PC-3 (cell line): ENCODE measurements around the gene TRIM24. TPM values are rescaled to one million over a fixed set of nuclear protein-coding genes. Genes with fewer than 3 reads are reported as not detected.

Experiments used
- ATAC-seq: fragments of 200-7000 bp; cut with Tn5 transposase; 2 replicates; pipeline ENCODE4 v1.9.1; 2020; ENCODE audit warnings: mild to moderate bottlenecking, moderate library complexity
- BruUV-seq: library from RNA; stranded (reverse); fragments of 400-500 nt; replicated peaks from 2 replicates; lab custom pipeline; 2021; lab: Mats Ljungman, UMichigan
- CTCF ChIA-PET: fragments of 300-600 bp; sonication (Branson Sonifier 250); formaldehyde crosslinking; loops from one replicate; lab custom pipeline; 2022; ENCODE audit warnings: antibody characterized with exemption; lab: Charles Lee
- POLR2A ChIA-PET: fragments of 300-600 bp; sonication (Branson Sonifier 250); formaldehyde crosslinking; loops from one replicate; lab custom pipeline; 2022; ENCODE audit warnings: antibody characterized with exemption; ENCODE audit not compliant: unreplicated experiment; lab: Charles Lee
- DNase-seq: peaks from one replicate; pipeline ENCODE4 v3.0.0-alpha.2; 2015
- H2AFZ ChIP-seq: fragments of 300-600 bp; sonication (generic); 2 replicates; pipeline ENCODE4 v1.6.0; 2016; ENCODE audit warnings: antibody characterized with exemption, low read length
- H3F3A ChIP-seq: fragments of 300-600 bp; sonication (generic); one replicate; pipeline ENCODE4 v1.6.0; 2017; ENCODE audit warnings: antibody characterized with exemption, low read length, control low read depth, mild to moderate bottlenecking; ENCODE audit not compliant: unreplicated experiment
- H3K27ac ChIP-seq: fragments of 300-600 bp; sonication (generic); 2 replicates; pipeline ENCODE4 v1.5.1; 2016; ENCODE audit warnings: mild to moderate bottlenecking, low read length
- H3K27me3 ChIP-seq: fragments of 300-600 bp; sonication (generic); 2 replicates; pipeline ENCODE4 v1.6.1; 2016; ENCODE audit warnings: low read length, mixed read lengths
- H3K36me3 ChIP-seq: fragments of 300-600 bp; sonication (generic); 2 replicates; pipeline ENCODE4 v1.6.1; 2016; ENCODE audit warnings: low read depth, mixed run types, low read length, mixed read lengths
- H3K4me1 ChIP-seq: fragments of 300-600 bp; sonication (generic); 2 replicates; pipeline ENCODE4 v1.5.1; 2016; ENCODE audit warnings: low read length; ENCODE audit not compliant: insufficient read depth
- H3K4me2 ChIP-seq: fragments of 300-600 bp; sonication (generic); 2 replicates; pipeline ENCODE4 v1.6.0; 2016; ENCODE audit warnings: low read length
- H3K4me3 ChIP-seq: fragments of 300-600 bp; sonication (generic); 2 replicates; pipeline ENCODE4 v1.5.1; 2016; ENCODE audit warnings: mild to moderate bottlenecking, low read length, mixed read lengths
- H3K79me2 ChIP-seq: fragments of 300-600 bp; sonication (generic); 2 replicates; pipeline ENCODE4 v1.6.1; 2017; ENCODE audit warnings: low read length, mixed read lengths
- H3K9ac ChIP-seq: fragments of 300-600 bp; sonication (generic); 2 replicates; pipeline ENCODE4 v1.6.0; 2016; ENCODE audit warnings: mild to moderate bottlenecking, low read length
- H3K9me2 ChIP-seq: fragments of 300-600 bp; sonication (generic); replicated peaks from 2 replicates; pipeline ENCODE4 v1.6.1; 2016; ENCODE audit warnings: mixed run types, low read length, mixed read lengths
- H3K9me3 ChIP-seq: fragments of 300-600 bp; sonication (generic); 2 replicates; pipeline ENCODE4 v1.6.1; 2016; ENCODE audit warnings: low read length, mixed read lengths
- H4K20me1 ChIP-seq: fragments of 300-600 bp; sonication (generic); 2 replicates; pipeline ENCODE4 v1.6.1; 2016; ENCODE audit warnings: low read length, mixed read lengths
- EZH2 ChIP-seq: fragments of 300-600 bp; sonication (generic); IDR thresholded peaks from one replicate; pipeline ENCODE4 v1.6.1; 2017; ENCODE audit warnings: antibody characterized with exemption, mild to moderate bottlenecking, low read length; ENCODE audit not compliant: unreplicated experiment
- EZH2phosphoT487 ChIP-seq: fragments of 300-600 bp; sonication (generic); IDR thresholded peaks from 2 replicates; pipeline ENCODE4 v1.6.1; 2018; ENCODE audit warnings: mild to moderate bottlenecking, antibody characterized with exemption, low read length, borderline replicate concordance
- intact Hi-C: fragments of 100-400 bp; cut with micrococcal nuclease; formaldehyde crosslinking; loops from 2 replicates; pipeline ENCODE4 v1.9.0; 2023
- total RNA-seq: library from RNA; depleted of rRNA; stranded (reverse); fragments of >200 nt; gene quantifications from 2 replicates; pipeline ENCODE4 v1.2.3, GENCODE V29; 2014; rRNA removed
- TF ChIP-seq, protein P1 (sequence below): fragments of 300-600 bp; sonication (generic); conservative IDR thresholded peaks from 2 replicates; pipeline ENCODE4 v1.5.1; 2017; ENCODE audit warnings: antibody characterized with exemption, low read depth, mild to moderate bottlenecking, low read length

TRIM24 gene
- total RNA-seq, 1 experiment from 2014 or later: 12.9 TPM

DNA sequence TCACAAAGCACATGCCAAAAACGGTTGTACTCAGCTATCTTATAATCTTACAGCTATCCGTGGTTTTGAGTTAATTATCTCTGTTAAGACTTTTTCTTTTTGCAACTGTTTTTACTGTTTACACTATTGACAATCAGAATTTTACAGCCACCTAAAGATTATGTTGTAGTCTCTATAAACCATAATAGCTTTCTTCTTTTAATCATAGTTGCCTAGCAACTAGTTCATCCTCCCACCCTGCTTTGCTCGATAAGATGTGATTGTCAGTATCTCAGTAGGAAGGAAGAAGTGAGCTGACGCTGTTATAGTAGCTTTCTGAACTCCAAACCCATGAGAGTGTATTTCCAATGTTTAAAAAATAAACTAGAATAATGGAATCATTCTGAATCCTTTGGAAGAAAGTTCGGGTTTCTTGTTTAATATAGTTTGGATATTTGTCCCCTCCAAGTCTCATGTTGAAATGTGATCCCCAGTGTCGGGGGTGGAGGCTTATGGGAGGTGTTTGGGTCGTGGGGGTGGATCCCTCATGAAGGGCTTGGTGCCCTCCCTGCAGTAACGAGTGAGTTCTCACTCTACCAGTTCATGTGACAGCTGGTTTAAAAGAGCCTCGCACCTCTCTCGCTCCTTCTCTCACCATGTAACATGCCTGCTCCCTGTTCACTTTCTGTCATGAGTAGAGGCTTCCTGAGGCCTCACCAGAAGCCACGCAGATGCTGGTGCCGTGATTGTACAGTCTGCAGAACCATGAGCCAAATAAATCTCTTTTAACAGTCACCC, 173.0 kb downstream of the TRIM24 start:
- no peak overlapping the region for H3K4me3 ChIP-seq
- no peak overlapping the region for H2AFZ ChIP-seq
- H3K4me1 ChIP-seq: no peaks in the 10 kb centered on the region
- H3K27ac ChIP-seq: no peak overlapping the region
- no peak overlapping the region for H3K4me2 ChIP-seq
- no peaks in the 10 kb centered on the region for H3K79me2 ChIP-seq
- TF ChIP-seq, protein P1, sequence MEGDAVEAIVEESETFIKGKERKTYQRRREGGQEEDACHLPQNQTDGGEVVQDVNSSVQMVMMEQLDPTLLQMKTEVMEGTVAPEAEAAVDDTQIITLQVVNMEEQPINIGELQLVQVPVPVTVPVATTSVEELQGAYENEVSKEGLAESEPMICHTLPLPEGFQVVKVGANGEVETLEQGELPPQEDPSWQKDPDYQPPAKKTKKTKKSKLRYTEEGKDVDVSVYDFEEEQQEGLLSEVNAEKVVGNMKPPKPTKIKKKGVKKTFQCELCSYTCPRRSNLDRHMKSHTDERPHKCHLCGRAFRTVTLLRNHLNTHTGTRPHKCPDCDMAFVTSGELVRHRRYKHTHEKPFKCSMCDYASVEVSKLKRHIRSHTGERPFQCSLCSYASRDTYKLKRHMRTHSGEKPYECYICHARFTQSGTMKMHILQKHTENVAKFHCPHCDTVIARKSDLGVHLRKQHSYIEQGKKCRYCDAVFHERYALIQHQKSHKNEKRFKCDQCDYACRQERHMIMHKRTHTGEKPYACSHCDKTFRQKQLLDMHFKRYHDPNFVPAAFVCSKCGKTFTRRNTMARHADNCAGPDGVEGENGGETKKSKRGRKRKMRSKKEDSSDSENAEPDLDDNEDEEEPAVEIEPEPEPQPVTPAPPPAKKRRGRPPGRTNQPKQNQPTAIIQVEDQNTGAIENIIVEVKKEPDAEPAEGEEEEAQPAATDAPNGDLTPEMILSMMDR: no peak
- no peak for TF ChIP-seq EZH2phosphoT487
- TF ChIP-seq EZH2: no peak
- no TSS peak for BruUV-seq
- ATAC-seq: no peak
- no peaks in the 10 kb centered on the region for H3K9me3 ChIP-seq
- intact Hi-C loops: no loop called here
- no peaks in the 10 kb centered on the region for H4K20me1 ChIP-seq
- ChIA-PET POLR2A (interaction anchor here (0.5 kb wide), 1 partner anchor 247 kb away, joined by 4 read pairs; no protein-coding TSS in a partner anchor), CTCF (no interaction called here)
- no peaks in the 10 kb centered on the region for H3F3A ChIP-seq
- H3K36me3 ChIP-seq: no peaks in the 10 kb centered on the region
- 0 out of 2 replicates have a peak, but pooled peaks cover 3% of the 10 kb centered on the region for H3K27me3 ChIP-seq
- H3K9ac ChIP-seq: no peak overlapping the region
- H3K9me2 ChIP-seq: no peaks in the 10 kb centered on the region
- no peak for DNase-seq

Other genes with a start within 250 kb of the TRIM24 start
- not detected in 2 replicates for gene SVOPL, start 241.1 kb downstream of the TRIM24 start, total RNA-seq